ENCODE results near the gene EPB41L4B. TPM values are rescaled to one million over a fixed set of nuclear protein-coding genes. Genes with fewer than 3 reads are reported as not detected.

Gene EPB41L4B
- polyA plus RNA-seq, 6 donors from 2014 or later, result not detected

DNA sequence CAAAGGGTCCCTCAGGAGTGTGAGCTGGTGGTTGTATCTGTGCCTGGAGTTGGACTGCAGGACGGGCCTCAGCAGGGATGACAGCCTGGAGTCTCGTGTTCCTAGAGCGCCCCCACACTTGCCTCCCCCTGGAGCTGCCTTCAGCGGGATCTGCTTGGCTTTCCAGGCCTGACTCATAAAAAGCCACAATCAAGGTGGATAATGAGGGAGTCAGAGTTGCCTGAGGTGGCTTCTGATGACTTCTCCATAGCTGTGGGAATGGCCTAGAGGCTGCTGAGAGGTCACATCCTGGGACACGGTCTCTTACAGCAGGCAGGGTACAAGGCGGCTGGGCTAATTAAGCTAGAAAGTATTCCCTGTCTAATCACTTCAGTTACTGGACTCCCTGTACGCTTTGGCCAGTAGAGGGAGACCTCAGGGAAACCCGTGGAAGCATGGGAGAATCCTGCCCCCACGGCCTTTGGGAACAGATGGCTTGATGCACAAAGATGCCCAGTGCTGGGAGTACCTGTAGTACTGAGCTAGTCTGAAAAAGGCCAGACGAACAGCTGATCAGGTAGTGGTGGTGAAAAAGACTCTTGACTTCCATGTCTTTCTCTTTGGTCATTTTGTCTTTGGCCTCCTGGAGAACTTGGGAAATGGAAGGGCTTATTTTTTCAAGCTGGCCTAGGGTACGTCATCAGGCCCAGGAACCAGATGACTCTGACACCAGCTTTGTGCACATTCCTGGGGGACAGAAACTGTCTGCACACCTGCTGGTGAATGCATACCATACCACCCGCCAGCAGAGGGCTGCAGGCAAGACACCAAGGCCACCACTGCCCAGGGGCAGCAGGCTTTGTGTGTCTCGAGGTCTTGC, 137.7 kb downstream of the EPB41L4B start:
- no peak for DNase-seq
- no peak overlapping the region for H3K4me3 Mint-ChIP-seq
- H3K27ac Mint-ChIP-seq, result no peak overlapping the region
- no peaks in the 10 kb centered on the region for H3K36me3 Mint-ChIP-seq
- H3K27me3 Mint-ChIP-seq, result peaks cover 23 to 29% (median 23%) of the 10 kb centered on the region in 3 donors
- no peaks in the 10 kb centered on the region for H3K9me3 Mint-ChIP-seq
- H3K4me1 Mint-ChIP-seq, result peaks cover 0 to 2% (median 0%) of the 10 kb centered on the region in 3 donors
- ATAC-seq (ENCODE audit: low read depth in 2 of 2), result no peak

DNA sequence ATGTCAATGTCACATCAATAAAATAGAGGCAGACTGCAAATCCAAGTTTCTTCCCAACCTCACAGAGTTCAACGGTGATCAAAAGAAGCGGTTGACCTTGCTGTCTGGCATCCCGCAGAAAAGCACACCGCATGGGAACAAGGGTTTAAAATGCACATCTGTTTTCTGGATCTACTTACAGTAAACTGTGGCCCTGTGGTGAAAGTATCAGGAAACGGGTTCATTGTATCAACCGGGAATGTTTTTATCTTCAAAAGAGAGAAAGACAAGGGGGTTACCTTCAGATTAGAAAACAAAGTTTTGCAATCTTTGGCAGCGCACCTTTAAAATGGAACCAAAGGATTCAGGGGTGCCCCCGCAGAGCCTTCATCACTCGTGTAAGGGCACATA, 138.3 kb downstream of the EPB41L4B start:
- Mint-ChIP-seq H3K27ac (no peak overlapping the region), H3K4me3 (no peak overlapping the region), H3K9me3 (no peaks in the 10 kb centered on the region), H3K36me3 (no peaks in the 10 kb centered on the region), H3K27me3 (peaks cover 17 to 34% (median 23%) of the 10 kb centered on the region in 3 donors), H3K4me1 (peaks cover 0 to 2% (median 0%) of the 10 kb centered on the region in 3 donors)
- DNase-seq (no peak), ATAC-seq (ENCODE audit: low read depth in 2 of 2) (no peak)

DNA sequence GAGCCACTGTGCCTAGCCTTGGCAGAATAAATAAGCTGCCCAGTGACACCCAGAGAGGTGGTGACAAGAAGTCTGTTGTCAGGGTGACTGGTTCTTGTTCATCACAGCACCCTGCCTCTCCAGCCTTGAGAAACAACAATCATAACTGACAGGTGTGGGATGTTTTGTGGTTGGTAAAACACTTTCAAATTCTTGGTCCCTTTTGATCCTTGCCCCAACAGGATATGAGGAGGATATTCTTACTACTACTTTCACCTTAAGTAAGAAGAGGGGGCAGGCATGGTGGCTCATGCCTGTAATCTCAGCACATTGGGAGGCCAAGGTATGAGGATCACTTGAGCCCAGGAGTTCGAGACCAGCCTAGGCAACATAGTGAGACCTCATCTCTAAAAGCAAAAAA, 139.6 kb downstream of the EPB41L4B start:
- Mint-ChIP-seq H3K27ac (no peak overlapping the region), H3K27me3 (peaks cover 17 to 35% (median 23%) of the 10 kb centered on the region in 3 donors), H3K4me1 (peaks cover 0 to 2% (median 0%) of the 10 kb centered on the region in 3 donors), H3K36me3 (no peaks in the 10 kb centered on the region), H3K9me3 (no peaks in the 10 kb centered on the region), H3K4me3 (no peak overlapping the region)
- DNase-seq, result no peak
- ATAC-seq (ENCODE audit: low read depth in 2 of 2), result no peak

DNA sequence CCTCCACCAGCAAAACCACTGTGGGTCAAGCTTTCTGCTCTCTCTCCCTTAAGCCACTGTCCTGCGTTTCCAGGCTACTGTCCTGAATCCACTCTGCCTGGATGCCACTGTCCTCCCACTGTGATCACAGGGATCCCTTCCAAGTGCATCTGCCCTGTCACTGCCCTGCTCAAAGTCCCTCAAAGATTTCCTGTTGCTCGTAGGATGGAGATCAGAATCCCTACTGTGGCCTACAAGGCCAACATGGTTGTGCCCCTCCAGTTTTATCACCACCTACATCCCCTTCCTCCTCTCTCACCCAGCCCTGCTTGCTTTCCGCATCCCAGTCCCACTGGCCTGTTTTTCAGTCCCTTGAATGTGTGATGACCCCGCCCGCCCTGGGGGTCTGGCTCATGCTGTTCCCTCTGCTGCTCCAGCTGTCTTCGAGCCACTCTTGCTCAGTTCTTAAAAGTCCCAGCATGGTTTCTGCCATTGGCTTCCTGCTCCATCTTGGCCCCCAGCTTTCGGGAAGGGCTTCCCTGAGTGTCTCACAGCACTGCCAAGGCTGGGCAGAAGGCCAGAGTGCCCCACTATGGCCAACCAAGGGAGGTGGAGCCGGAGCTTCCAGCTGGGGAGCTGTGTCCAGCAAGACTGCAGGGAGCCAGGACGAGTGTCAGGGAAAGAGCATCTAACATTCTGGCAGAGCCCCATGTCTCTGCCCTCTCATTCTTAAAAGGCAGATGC, 140.9 kb downstream of the EPB41L4B start:
- Mint-ChIP-seq H3K4me3 (no peak overlapping the region), H3K9me3 (no peaks in the 10 kb centered on the region), H3K27me3 (peaks cover 17 to 35% (median 23%) of the 10 kb centered on the region in 3 donors), H3K36me3 (no peaks in the 10 kb centered on the region), H3K4me1 (no peaks in the 10 kb centered on the region), H3K27ac (no peak overlapping the region)
- DNase-seq, result no peak
- no peak for ATAC-seq (ENCODE audit: low read depth in 2 of 2)

DNA sequence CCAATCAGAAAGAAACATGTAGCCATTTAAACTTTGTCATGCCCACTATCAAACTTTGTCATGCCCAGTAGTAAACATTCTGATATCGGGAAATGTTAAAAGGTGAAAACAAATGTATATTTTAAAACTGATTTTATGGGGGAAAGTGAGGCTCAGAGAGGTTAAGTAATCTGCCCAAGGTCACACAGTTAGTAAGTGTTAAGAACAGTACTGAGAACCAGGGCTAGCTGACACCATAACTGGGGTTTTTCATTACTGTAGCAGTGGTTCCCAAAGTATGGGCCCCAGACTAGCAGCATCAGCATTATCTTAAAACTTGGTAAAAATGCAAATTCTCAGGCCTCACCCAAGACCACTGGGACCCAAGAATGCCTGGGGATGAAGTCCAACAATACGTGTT, 143.9 kb downstream of the EPB41L4B start:
- Mint-ChIP-seq H3K27me3 (peaks cover 22 to 40% (median 22%) of the 10 kb centered on the region in 3 donors), H3K4me3 (no peak overlapping the region), H3K36me3 (no peaks in the 10 kb centered on the region), H3K9me3 (no peaks in the 10 kb centered on the region), H3K27ac (no peak overlapping the region), H3K4me1 (no peaks in the 10 kb centered on the region)
- ATAC-seq (ENCODE audit: low read depth in 2 of 2) (no peak), DNase-seq (no peak)

DNA sequence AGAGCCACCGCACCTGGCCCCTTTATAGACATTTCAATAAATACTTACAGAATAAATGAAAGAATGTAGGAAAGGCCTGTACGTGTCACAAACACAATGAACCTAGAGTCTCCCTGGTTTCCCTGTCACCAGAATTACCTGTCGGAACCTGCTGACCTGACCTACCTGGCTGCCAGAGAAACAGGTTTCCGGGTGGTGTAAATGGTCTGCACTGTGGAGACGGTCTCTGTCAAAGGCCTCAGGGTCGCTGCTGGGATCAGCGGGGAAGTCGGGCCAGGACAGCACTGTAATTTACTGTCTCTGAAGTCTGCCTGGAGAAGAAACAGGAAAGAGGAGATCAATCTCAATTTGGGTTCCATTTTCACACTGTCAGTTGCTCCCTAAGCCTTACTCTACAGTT, 144.5 kb downstream of the EPB41L4B start:
- peaks cover 21 to 41% (median 28%) of the 10 kb centered on the region in 3 donors for H3K27me3 Mint-ChIP-seq
- no peak overlapping the region for H3K4me3 Mint-ChIP-seq
- no peaks in the 10 kb centered on the region for H3K9me3 Mint-ChIP-seq
- DNase-seq, result no peak
- no peak for ATAC-seq (ENCODE audit: low read depth in 2 of 2)
- H3K4me1 Mint-ChIP-seq, result no peaks in the 10 kb centered on the region
- no peaks in the 10 kb centered on the region for H3K36me3 Mint-ChIP-seq
- H3K27ac Mint-ChIP-seq, result no peak overlapping the region

DNA sequence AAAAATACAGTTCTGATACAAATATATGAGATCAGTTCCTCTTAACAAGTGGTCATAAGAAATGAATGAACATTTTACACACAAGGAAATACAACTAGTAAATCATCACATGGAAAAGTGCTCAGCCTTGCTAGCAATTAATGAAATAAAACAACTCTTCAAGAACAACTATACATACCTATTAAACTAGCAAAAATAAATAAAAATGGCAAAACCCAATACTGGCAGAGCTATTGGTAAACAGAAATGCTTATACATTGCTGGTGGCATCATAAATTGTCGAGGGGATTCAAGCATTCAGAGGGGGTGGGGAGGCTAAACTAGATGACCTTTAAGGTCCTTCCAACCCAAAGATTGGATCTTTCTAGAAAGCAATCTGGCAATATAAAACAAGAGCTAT, 147.9 kb downstream of the EPB41L4B start:
- peaks cover 24 to 52% (median 39%) of the 10 kb centered on the region in 3 donors for H3K27me3 Mint-ChIP-seq
- H3K4me1 Mint-ChIP-seq, result no peaks in the 10 kb centered on the region
- ATAC-seq (ENCODE audit: low read depth in 2 of 2) (no peak), DNase-seq (no peak)
- H3K4me3 Mint-ChIP-seq, result no peak overlapping the region
- H3K36me3 Mint-ChIP-seq, result no peaks in the 10 kb centered on the region
- no peak overlapping the region for H3K27ac Mint-ChIP-seq
- no peaks in the 10 kb centered on the region for H3K9me3 Mint-ChIP-seq

DNA sequence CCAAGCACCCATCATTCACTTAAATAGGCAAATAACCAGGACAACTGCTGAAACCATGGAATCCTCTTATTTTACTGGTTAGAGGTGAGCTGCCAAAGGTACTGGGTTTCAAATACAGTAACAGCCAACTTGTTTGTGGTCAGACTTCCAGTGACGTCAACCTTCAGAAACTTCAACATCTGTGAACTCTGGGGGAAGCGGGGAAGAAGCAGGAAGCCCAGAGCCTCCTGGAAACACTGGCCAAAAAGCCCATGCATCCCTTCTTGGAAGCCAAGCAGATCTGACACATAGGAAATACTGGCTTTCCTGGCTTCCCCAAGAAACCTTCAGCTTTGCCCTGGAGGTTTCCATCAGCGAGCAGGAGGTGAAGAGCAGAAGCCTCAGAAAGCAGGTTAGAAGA, 148.9 kb downstream of the EPB41L4B start:
- Mint-ChIP-seq H3K9me3 (no peaks in the 10 kb centered on the region), H3K4me1 (peaks cover 6 to 7% (median 6%) of the 10 kb centered on the region in 3 donors), H3K4me3 (no peak overlapping the region), H3K27ac (no peak overlapping the region), H3K36me3 (peaks cover 0 to 6% of the 10 kb centered on the region in 2 donors), H3K27me3 (peaks cover 24 to 57% (median 47%) of the 10 kb centered on the region in 3 donors)
- DNase-seq (no peak), ATAC-seq (ENCODE audit: low read depth in 2 of 2) (no peak)

DNA sequence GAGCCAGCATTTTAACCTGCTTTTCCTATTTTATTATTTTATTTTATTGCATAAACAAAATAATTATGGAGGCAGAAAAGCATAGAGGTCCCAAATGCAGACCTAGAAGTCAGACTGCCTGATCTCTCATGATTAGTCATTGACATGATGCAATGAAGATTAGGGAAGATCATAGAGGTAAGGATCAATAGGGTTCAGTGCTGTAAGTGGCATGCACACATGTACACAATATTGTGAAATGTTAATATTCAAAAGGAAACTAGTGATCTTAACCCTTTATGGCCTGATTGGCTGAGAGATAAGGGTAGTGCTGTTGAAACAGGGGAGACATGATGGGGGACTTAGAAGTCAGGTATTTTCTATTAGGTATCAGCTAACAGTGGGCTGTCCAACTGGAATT, 152.7 kb downstream of the EPB41L4B start:
- H3K4me3 Mint-ChIP-seq, result no peak overlapping the region
- peaks cover 12 to 13% (median 12%) of the 10 kb centered on the region in 3 donors for H3K4me1 Mint-ChIP-seq
- no peak for ATAC-seq (ENCODE audit: low read depth in 2 of 2)
- peaks cover 40 to 77% (median 55%) of the 10 kb centered on the region in 3 donors for H3K27me3 Mint-ChIP-seq
- H3K9me3 Mint-ChIP-seq, result peaks cover 0 to 11% (median under 1%) of the 10 kb centered on the region in 7 donors
- H3K27ac Mint-ChIP-seq, result no peak overlapping the region
- H3K36me3 Mint-ChIP-seq, result peaks cover 4 to 6% of the 10 kb centered on the region in 2 donors
- no peak for DNase-seq

DNA sequence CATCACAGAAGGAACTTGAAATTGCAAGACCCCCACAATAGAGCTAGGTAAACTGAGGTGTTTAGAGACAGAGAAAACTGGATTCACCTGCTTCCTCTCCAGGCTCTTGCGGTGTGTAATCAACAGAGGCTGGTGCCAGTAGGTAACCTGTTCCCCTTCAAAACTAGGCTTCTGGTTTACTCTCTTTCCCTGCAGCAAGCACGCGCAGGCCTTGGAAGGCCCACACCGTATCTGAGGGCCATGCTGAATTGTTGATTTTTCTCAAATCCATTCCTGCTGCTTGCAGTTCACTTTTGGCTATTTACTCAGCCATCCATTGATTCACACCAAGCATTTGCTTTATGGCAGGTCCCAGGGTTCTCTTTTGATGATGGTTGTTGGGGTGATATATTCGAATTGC, 153.1 kb downstream of the EPB41L4B start:
- DNase-seq, result no peak
- Mint-ChIP-seq H3K4me1 (peaks cover 12 to 13% (median 12%) of the 10 kb centered on the region in 3 donors), H3K27me3 (peaks cover 40 to 80% (median 55%) of the 10 kb centered on the region in 3 donors), H3K27ac (no peak overlapping the region), H3K9me3 (peaks cover 0 to 11% (median 2%) of the 10 kb centered on the region in 7 donors), H3K4me3 (peak overlapping the region in 4 of 8 donors; percentile 32 to 82 (median 66)), H3K36me3 (peaks cover 4 to 6% of the 10 kb centered on the region in 2 donors)
- no peak for ATAC-seq (ENCODE audit: low read depth in 2 of 2)

DNA sequence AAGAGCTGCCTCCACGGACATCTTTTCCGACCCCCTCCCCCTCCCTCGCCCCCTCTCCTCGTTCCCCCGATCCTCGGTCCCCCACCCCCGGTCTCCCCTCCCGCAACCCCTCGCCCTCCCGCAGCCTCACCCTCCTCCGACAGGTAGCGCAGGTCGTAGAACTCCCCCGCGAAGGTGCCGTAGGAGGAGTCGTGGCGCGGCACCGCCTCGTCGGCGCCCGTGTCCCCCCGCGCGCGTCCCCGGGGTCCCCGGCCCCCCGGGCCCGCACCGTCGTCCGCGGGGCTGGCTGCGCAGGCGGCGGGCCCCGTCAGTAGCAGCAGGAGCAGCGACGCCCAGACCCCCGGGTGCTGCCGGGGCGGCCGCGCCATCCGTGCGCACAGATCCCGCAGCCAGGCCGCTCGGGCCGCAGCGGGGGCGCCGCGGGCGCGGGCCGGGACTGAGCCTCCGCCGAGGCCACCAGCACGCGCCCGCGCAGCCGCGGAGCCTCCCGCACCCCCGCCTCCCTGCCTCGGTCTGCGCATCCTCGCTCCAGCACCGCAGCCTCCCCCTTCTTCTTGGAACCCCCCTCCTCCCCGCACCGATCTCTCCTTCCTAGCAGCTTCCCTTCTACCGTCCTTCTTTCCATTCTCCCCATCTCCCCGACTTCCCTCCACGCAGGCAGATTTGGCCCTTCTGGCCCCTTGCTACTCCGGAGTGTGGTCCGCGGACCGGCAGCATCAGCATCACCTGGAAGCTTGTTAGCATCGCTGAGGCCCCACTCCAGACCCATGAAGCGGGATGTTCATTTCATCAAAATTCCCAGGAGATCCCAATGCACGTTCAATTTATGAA, 153.9 kb downstream of the EPB41L4B start, which contains the start of gene FRRS1L:
Gene FRRS1L, minus strand, starts transcription at position 479 of the 831 bp plus-strand sequence. Its CDS starts 111 bp downstream, at position 368.
- Mint-ChIP-seq H3K36me3 (peaks cover 4 to 6% of the 10 kb centered on the region in 2 donors), H3K27ac (no peak within 1 kb of the TSS), H3K27me3 (peaks cover 36 to 75% (median 50%) of the 10 kb centered on the region in 3 donors), H3K4me1 (peaks cover 12 to 13% (median 12%) of the 10 kb centered on the region in 3 donors), H3K4me3 (peak within 1 kb of the TSS in 5 of 8 donors; percentile 60 to 82 (median 67)), H3K9me3 (peaks cover 0 to 11% (median 2%) of the 10 kb centered on the region in 7 donors)
- DNase-seq (no peak), ATAC-seq (ENCODE audit: low read depth in 2 of 2) (no peak)

DNA sequence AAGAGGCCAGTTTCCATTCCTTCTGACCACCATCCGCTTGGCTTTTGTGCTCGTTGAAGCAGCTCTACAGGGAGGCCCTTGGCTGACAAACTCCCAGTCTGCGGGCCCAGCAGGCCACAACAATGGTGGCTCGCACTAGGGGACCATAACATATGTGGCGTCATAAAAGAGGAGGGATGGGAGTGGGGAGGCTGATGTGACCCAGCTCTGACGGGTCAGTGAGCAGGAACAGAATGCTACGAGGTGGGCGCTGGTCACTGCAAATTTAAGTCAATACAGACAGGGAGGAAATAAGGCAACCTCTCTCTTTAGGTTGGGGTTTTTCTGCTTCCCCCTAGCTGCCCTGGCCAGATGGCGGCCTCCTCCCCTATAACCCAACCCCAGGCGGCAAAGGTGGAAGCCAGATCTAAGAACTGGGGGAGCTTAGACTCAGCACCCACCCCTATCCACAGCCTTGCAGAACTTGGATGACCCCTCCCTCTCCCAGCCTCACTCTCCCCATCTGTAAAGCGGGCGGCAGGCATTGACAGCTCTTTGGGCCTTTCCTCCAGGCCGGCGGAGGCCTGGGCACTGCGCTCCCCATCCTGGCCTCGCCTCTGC, 154.6 kb downstream of the EPB41L4B start:
- peak overlapping the region in 2 of 8 donors; percentile 47 to 60 for H3K4me3 Mint-ChIP-seq
- peaks cover 0 to 11% (median 2%) of the 10 kb centered on the region in 7 donors for H3K9me3 Mint-ChIP-seq
- DNase-seq (no peak), ATAC-seq (ENCODE audit: low read depth in 2 of 2) (no peak)
- peaks cover 4 to 10% of the 10 kb centered on the region in 2 donors for H3K36me3 Mint-ChIP-seq
- peaks cover 12 to 13% (median 12%) of the 10 kb centered on the region in 3 donors for H3K4me1 Mint-ChIP-seq
- no peak overlapping the region for H3K27ac Mint-ChIP-seq
- peaks cover 34 to 70% (median 47%) of the 10 kb centered on the region in 3 donors for H3K27me3 Mint-ChIP-seq

Measured in naive B cell (primary cell).